Naive thymus-derived CD4-positive, alpha-beta T cell (primary cell): ENCODE data around the gene PTPRN2. TPM values are rescaled to one million over a fixed set of nuclear protein-coding genes. Genes with fewer than 3 reads are reported as not detected.
"Not testable (repeated sequence)": the region's sequence is repeated elsewhere in the genome, so short reads cannot be mapped to it uniquely, and the experiment has no call there.

Experiments
- ATAC-seq: fragments of 150-1000 bp; cut with Tn5 transposase; 2 replicates; pipeline ENCODE4 v1.10.0; 2021; ENCODE audit warnings: mild to moderate bottlenecking, moderate library complexity
- CTCF ChIA-PET: fragments of 350-600 bp; sonication (Branson Sonifier 250); formaldehyde crosslinking; loops from one replicate; lab custom pipeline; 2021; ENCODE audit warnings: antibody characterized with exemption; lab: Charles Lee
- POLR2A ChIA-PET: fragments of 350-600 bp; sonication (Branson Sonifier 250); formaldehyde crosslinking; loops from one replicate; lab custom pipeline; 2021; ENCODE audit warnings: antibody characterized with exemption, inconsistent platforms; lab: Charles Lee
- DNase-seq, 9 donors: peaks; one replicate each; pipeline versions ENCODE4 v3.0.0 to v3.0.0-alpha.2; 2020 to 2022; ENCODE audit warnings: mixed read lengths in 1 of 9
- H3K27ac ChIP-seq: one replicate; pipeline ENCODE4 v1.7.0; 2013; ENCODE audit warnings: mild to moderate bottlenecking, low read depth, low read length, moderate library complexity
- H3K27me3 ChIP-seq, 2 donors: one replicate each; pipeline ENCODE4 v1.7.0; 2013; ENCODE audit warnings: low read length in 2 of 2, mild to moderate bottlenecking in 2 of 2, moderate library complexity in 2 of 2; ENCODE audit not compliant: control insufficient read depth in 2 of 2, insufficient read depth in 2 of 2
- H3K36me3 ChIP-seq, 3 experiments: 1 replicate in 2 of 3; 2 replicates in 1 of 3; pipeline ENCODE4 v1.7.0; 2013; ENCODE audit warnings: low read length in 3 of 3, mild to moderate bottlenecking in 3 of 3, moderate library complexity in 1 of 3; ENCODE audit not compliant: insufficient read depth in 3 of 3, control insufficient read depth in 2 of 3
- H3K4me1 ChIP-seq, 2 donors: one replicate each; pipeline ENCODE4 v1.7.0; 2013; ENCODE audit warnings: low read length in 2 of 2, mild to moderate bottlenecking in 2 of 2, moderate library complexity in 1 of 2; ENCODE audit not compliant: control insufficient read depth in 2 of 2, insufficient read depth in 2 of 2
- H3K4me3 ChIP-seq: 2 replicates; pipeline ENCODE4 v1.7.0; 2013; ENCODE audit warnings: mild to moderate bottlenecking, low read length
- H3K9me3 ChIP-seq, 3 experiments: 1 replicate in 2 of 3; 2 replicates in 1 of 3; pipeline ENCODE4 v1.7.0; 2013; ENCODE audit warnings: low read length in 3 of 3; ENCODE audit not compliant: control insufficient read depth in 2 of 3
- H3K27ac Mint-ChIP-seq, 9 donors: one replicate each; pipeline ENCODE4 v1.8.0; 2020 to 2022; ENCODE audit warnings: mixed read lengths in 9 of 9, mild to moderate bottlenecking in 8 of 9, moderate library complexity in 5 of 9, inconsistent platforms in 2 of 9
- H3K27me3 Mint-ChIP-seq, 5 donors: one replicate each; pipeline ENCODE4 v1.8.0; 2021 to 2022; ENCODE audit warnings: mixed read lengths in 5 of 5, mild to moderate bottlenecking in 1 of 5
- H3K36me3 Mint-ChIP-seq, 5 donors: one replicate each; pipeline ENCODE4 v1.8.0; 2020 to 2022; ENCODE audit warnings: mixed read lengths in 5 of 5, mild to moderate bottlenecking in 3 of 5, inconsistent platforms in 1 of 5
- H3K4me1 Mint-ChIP-seq, 7 donors: one replicate each; pipeline ENCODE4 v1.8.0; 2020 to 2022; ENCODE audit warnings: mixed read lengths in 7 of 7, mild to moderate bottlenecking in 3 of 7, inconsistent platforms in 1 of 7
- H3K4me3 Mint-ChIP-seq, 10 donors: one replicate each; pipeline ENCODE4 v1.8.0; 2020 to 2022; ENCODE audit warnings: mild to moderate bottlenecking in 10 of 10, mixed read lengths in 10 of 10, moderate library complexity in 6 of 10, inconsistent platforms in 2 of 10
- H3K9me3 Mint-ChIP-seq, 11 donors: one replicate each; pipeline ENCODE4 v1.8.0; 2020 to 2022; ENCODE audit warnings: mixed read lengths in 11 of 11, mild to moderate bottlenecking in 4 of 11, inconsistent platforms in 1 of 11, moderate library complexity in 1 of 11
- intact Hi-C, 2 donors: fragments of 100-400 bp; cut with micrococcal nuclease; formaldehyde crosslinking; loops; one replicate each; pipeline ENCODE4 v1.15.1; 2023
- polyA plus RNA-seq, 2 donors: library from polyadenylated mRNA; unstranded; fragments of 300-500 nt; fragmentation: Illumina TruSeq; gene quantifications; one replicate each; pipeline ENCODE4 v1.2.3, GENCODE V29; 2021
- total RNA-seq, 6 experiments: library from RNA in 5 of 6; stranded (reverse) in 5 of 6; gene quantifications; 1 replicate in 5 of 6; 2 replicates in 1 of 6; pipeline ENCODE4 v1.2.3 and lab custom pipeline; 2021 to 2026

PTPRN2 gene
- total and polyA plus RNA-seq, 7 experiments from 2014 or later: 0.58 to 2.3 (median 1.4) TPM

GRCh38 chr7:158273756-158274342 lies 313.8 kb downstream of the PTPRN2 start:
- H3K36me3 Mint-ChIP-seq, H3K27me3 ChIP-seq, CTCF ChIA-PET, DNase-seq, H3K27ac Mint-ChIP-seq, H3K4me1 ChIP-seq, H3K27me3 Mint-ChIP-seq, H3K9me3 ChIP-seq, POLR2A ChIA-PET, H3K4me1 Mint-ChIP-seq, H3K9me3 Mint-ChIP-seq, intact Hi-C loops, H3K27ac ChIP-seq, H3K4me3 ChIP-seq, ATAC-seq, H3K36me3 ChIP-seq, H3K4me3 Mint-ChIP-seq: not testable (repeated sequence)

GRCh38 chr7:158273138-158273651 lies 314.4 kb downstream of the PTPRN2 start:
- ChIA-PET POLR2A (no interaction called here), CTCF (no interaction called here)
- ATAC-seq (no peak), DNase-seq (no peak)
- Mint-ChIP-seq H3K27me3 (peaks cover 0 to 6% (median 0%) of the 10 kb centered on the region in 5 donors), H3K4me1 (peaks cover 0 to 7% (median 0%) of the 10 kb centered on the region in 7 donors), H3K4me3 (no peak overlapping the region), H3K9me3 (peaks cover 0 to 4% (median 0%) of the 10 kb centered on the region in 11 donors), H3K36me3 (peaks cover 0 to 4% (median 0%) of the 10 kb centered on the region in 5 donors), H3K27ac (no peak overlapping the region)
- Histone ChIP-seq H3K4me1 (no peaks in the 10 kb centered on the region), H3K9me3 (no peaks in the 10 kb centered on the region), H3K36me3 (no peaks in the 10 kb centered on the region), H3K27me3 (no peaks in the 10 kb centered on the region), H3K4me3 (no peak overlapping the region), H3K27ac (no peak overlapping the region)
- intact Hi-C loops: no loop called here

- intact Hi-C loops: no loop called here
- H3K27ac Mint-ChIP-seq: no peak overlapping the region
Measured at GRCh38 chr7:158272509-158273137, 315.0 kb downstream of the PTPRN2 start.

GRCh38 chr7:158272091-158272490 lies 315.5 kb downstream of the PTPRN2 start:
- H3K4me1 Mint-ChIP-seq: peaks cover 0 to 7% (median 0%) of the 10 kb centered on the region in 7 donors
- H3K9me3 Mint-ChIP-seq: peaks cover 0 to 4% (median 0%) of the 10 kb centered on the region in 11 donors
- H3K36me3 ChIP-seq: no peaks in the 10 kb centered on the region
- intact Hi-C loops: no loop called here
- CTCF ChIA-PET: no interaction called here
- peaks cover 0 to 4% (median 0%) of the 10 kb centered on the region in 5 donors for H3K36me3 Mint-ChIP-seq
- H3K4me3 Mint-ChIP-seq: no peak overlapping the region
- H3K9me3 ChIP-seq: no peaks in the 10 kb centered on the region
- DNase-seq: no peak
- no peaks in the 10 kb centered on the region for H3K27me3 ChIP-seq
- ATAC-seq: no peak
- POLR2A ChIA-PET: no interaction called here
- no peak overlapping the region for H3K27ac ChIP-seq
- peaks cover 0 to 6% (median 0%) of the 10 kb centered on the region in 5 donors for H3K27me3 Mint-ChIP-seq
- H3K27ac Mint-ChIP-seq: no peak overlapping the region
- no peaks in the 10 kb centered on the region for H3K4me1 ChIP-seq
- H3K4me3 ChIP-seq: no peak overlapping the region

More at GRCh38 chr7:158272509-158273137, 315.0 kb downstream of the PTPRN2 start:
- no peak overlapping the region for H3K4me3 Mint-ChIP-seq
- H3K4me3 ChIP-seq: no peak overlapping the region
- H3K9me3 Mint-ChIP-seq: peaks cover 0 to 4% (median 0%) of the 10 kb centered on the region in 11 donors
- H3K9me3 ChIP-seq: no peaks in the 10 kb centered on the region
- no peak for DNase-seq
- peaks cover 0 to 4% (median 0%) of the 10 kb centered on the region in 5 donors for H3K36me3 Mint-ChIP-seq
- no peaks in the 10 kb centered on the region for H3K36me3 ChIP-seq
- no peak overlapping the region for H3K27ac ChIP-seq
- POLR2A ChIA-PET: no interaction called here
- peaks cover 0 to 6% (median 0%) of the 10 kb centered on the region in 5 donors for H3K27me3 Mint-ChIP-seq
- H3K27me3 ChIP-seq: no peaks in the 10 kb centered on the region
- CTCF ChIA-PET: no interaction called here
- H3K4me1 ChIP-seq: no peaks in the 10 kb centered on the region
- ATAC-seq: no peak
- H3K4me1 Mint-ChIP-seq: peaks cover 0 to 7% (median 0%) of the 10 kb centered on the region in 7 donors

- Mint-ChIP-seq H3K4me1 (peaks cover 0 to 7% (median 0%) of the 10 kb centered on the region in 7 donors), H3K4me3 (no peak overlapping the region), H3K27me3 (peaks cover 0 to 6% (median 0%) of the 10 kb centered on the region in 5 donors), H3K9me3 (peaks cover 0 to 4% (median 0%) of the 10 kb centered on the region in 11 donors), H3K36me3 (peaks cover 0 to 4% (median 0%) of the 10 kb centered on the region in 5 donors), H3K27ac (no peak overlapping the region)
- Histone ChIP-seq H3K4me3 (no peak overlapping the region), H3K36me3 (no peaks in the 10 kb centered on the region), H3K27ac (no peak overlapping the region), H3K27me3 (no peaks in the 10 kb centered on the region), H3K9me3 (no peaks in the 10 kb centered on the region), H3K4me1 (no peaks in the 10 kb centered on the region)
- POLR2A ChIA-PET: no interaction called here
- no peak for ATAC-seq
- no peak for DNase-seq
- CTCF ChIA-PET: no interaction called here
- intact Hi-C loops: no loop called here
Measured at GRCh38 chr7:158271646-158272045, 316.0 kb downstream of the PTPRN2 start.

- no peaks in the 10 kb centered on the region for H3K27me3 ChIP-seq
- ChIA-PET CTCF (no interaction called here), POLR2A (no interaction called here)
- no peaks in the 10 kb centered on the region for H3K4me1 ChIP-seq
- peaks cover 0 to 6% (median 0%) of the 10 kb centered on the region in 5 donors for H3K27me3 Mint-ChIP-seq
- peaks cover 0 to 4% (median 0%) of the 10 kb centered on the region in 5 donors for H3K36me3 Mint-ChIP-seq
- peaks cover 0 to 4% (median 0%) of the 10 kb centered on the region in 11 donors for H3K9me3 Mint-ChIP-seq
- H3K27ac Mint-ChIP-seq: no peak overlapping the region
- peaks cover 0 to 7% (median 0%) of the 10 kb centered on the region in 7 donors for H3K4me1 Mint-ChIP-seq
- no peak overlapping the region for H3K27ac ChIP-seq
- intact Hi-C loops: no loop called here
- ATAC-seq (no peak), DNase-seq (no peak)
- H3K36me3 ChIP-seq: no peaks in the 10 kb centered on the region
- H3K9me3 ChIP-seq: no peaks in the 10 kb centered on the region
- no peak overlapping the region for H3K4me3 Mint-ChIP-seq
- H3K4me3 ChIP-seq: no peak overlapping the region
Measured at GRCh38 chr7:158270856-158271413, 316.7 kb downstream of the PTPRN2 start.
